Adrenal gland (tissue), 5 donors: ENCODE results near the gene HBD.

Experiments
- POLR2A ChIP-seq, 2 donors: fragments of 450-650 bp; IDR thresholded peaks; one replicate each; pipeline ENCODE4 v1.6.1; 2017; ENCODE audit warnings: antibody characterized with exemption in 2 of 2, mild to moderate bottlenecking in 2 of 2, moderate library complexity in 1 of 2
- TF ChIP-seq, protein P1 (sequence below), 6 experiments: fragments of 450-650 bp in 4 of 6; fragments of 200-600 bp in 2 of 6; sonication (generic) in 1 of 6; IDR thresholded peaks; 1 replicate in 5 of 6; 2 replicates in 1 of 6; pipeline versions ENCODE4 v1.5.1 to v1.8.0; 2016 to 2021; ENCODE audit warnings: antibody characterized with exemption in 6 of 6, mild to moderate bottlenecking in 2 of 6, moderate library complexity in 1 of 6
- donor health status: DM: no; HTN: no; CAD: no.

DNA sequence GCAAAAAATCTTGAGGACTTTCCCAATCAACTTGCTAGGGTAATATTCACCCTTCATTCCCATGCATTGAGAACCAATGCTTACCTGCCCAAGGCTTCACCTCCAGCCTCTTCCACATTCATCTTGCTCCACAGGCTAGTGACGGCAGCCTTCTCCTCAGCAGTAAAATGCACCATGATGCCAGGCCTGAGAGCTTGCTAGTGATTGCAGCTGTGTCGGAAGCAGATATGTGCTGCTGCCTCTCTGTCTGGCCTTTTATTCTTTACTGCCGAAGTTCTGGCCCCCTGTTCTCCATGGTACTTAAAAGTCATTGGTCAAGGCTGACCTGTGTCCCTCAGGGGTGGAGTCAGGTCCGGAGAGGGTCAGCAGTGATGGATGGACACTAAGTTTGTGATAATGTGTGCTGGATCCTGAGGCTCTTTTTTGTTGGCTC lies 35.4 kb upstream of the HBD start, which contains the start of gene HBE1:
- TF ChIP-seq, protein P1, sequence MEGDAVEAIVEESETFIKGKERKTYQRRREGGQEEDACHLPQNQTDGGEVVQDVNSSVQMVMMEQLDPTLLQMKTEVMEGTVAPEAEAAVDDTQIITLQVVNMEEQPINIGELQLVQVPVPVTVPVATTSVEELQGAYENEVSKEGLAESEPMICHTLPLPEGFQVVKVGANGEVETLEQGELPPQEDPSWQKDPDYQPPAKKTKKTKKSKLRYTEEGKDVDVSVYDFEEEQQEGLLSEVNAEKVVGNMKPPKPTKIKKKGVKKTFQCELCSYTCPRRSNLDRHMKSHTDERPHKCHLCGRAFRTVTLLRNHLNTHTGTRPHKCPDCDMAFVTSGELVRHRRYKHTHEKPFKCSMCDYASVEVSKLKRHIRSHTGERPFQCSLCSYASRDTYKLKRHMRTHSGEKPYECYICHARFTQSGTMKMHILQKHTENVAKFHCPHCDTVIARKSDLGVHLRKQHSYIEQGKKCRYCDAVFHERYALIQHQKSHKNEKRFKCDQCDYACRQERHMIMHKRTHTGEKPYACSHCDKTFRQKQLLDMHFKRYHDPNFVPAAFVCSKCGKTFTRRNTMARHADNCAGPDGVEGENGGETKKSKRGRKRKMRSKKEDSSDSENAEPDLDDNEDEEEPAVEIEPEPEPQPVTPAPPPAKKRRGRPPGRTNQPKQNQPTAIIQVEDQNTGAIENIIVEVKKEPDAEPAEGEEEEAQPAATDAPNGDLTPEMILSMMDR (IDR thresholded peaks at IDR 0.05) = no peak
- TF ChIP-seq POLR2A (IDR thresholded peaks at IDR 0.05) = no peak
